Stimulated activated CD8-positive, alpha-beta memory T cell treated with anti-CD3 and anti-CD28 coated beads, Interleukin-12 subunit alpha, Interleukin-12 subunit beta, amount 100 ng/mL, for 4 hours (primary cell): ENCODE measurements around the gene FRA10AC1.

Source experiments
- DNase-seq: peaks from one replicate; pipeline ENCODE4 v3.0.0-alpha.2; 2020; ENCODE audit warnings: low read depth

FRA10AC1 gene, protein sequence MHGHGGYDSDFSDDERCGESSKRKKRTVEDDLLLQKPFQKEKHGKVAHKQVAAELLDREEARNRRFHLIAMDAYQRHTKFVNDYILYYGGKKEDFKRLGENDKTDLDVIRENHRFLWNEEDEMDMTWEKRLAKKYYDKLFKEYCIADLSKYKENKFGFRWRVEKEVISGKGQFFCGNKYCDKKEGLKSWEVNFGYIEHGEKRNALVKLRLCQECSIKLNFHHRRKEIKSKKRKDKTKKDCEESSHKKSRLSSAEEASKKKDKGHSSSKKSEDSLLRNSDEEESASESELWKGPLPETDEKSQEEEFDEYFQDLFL

DNA sequence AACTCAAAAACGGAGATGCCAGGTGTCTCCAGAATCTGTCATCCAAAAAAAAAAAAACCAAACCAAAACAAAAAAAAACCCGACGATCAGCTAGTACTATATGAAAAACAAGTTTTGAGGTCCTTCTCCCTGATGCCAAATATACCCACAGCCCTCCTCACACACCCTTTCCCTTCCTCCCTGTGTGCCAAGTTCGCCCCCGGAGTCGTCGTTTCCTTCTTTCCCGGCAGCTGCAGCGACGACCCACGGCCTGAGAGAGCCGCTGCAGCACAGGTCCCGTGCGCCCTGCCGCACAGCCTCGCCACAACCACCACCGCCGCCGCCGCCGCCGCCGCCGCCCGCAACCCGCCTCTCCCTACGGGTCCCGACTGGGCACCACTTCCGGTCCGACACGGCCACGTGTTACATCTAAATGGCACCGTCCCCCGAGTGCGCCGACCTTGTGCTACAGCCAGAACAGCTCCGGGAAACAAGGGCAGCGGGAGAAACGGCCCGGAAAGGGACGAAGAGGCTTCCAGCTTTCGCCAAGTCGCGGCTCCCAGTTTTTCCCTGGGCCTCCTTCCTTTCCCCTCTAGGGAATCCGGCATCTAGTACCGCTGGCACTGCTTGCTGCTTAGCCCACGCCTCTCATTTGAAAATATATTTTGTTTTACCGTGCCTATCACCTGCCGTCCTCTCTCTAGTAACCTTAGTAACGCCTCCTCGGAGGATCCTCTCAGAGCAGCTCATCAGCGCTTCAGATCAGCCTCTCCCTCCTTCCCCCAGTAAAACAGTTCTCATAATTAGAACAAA, at the start of gene FRA10AC1:
TSS of gene FRA10AC1 (minus strand) at position 383 of the 792 bp plus-strand sequence. CDS start 2,486 bp downstream, outside the sequence.
- peak; percentile 77 for DNase-seq

DNA sequence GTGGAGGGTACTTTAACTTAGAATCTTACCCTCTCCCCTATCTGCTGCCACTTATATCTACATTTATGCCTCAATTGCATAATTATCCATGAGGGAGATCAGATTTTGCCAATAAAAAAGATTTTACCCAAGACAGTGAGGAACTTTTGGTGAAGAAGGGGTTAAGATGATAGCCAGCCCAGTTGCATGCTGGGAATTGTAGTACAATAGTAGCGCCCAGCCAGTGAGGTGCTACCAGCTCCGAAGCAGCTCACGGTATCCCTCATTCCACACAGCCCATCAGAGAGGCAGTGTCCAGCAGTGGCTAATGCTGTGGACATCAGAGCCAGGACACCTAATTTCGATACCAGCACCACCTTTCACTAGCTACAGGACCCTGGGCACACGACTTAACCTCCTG, 49.4 kb upstream of the FRA10AC1 start:
- DNase-seq: no peak

DNA sequence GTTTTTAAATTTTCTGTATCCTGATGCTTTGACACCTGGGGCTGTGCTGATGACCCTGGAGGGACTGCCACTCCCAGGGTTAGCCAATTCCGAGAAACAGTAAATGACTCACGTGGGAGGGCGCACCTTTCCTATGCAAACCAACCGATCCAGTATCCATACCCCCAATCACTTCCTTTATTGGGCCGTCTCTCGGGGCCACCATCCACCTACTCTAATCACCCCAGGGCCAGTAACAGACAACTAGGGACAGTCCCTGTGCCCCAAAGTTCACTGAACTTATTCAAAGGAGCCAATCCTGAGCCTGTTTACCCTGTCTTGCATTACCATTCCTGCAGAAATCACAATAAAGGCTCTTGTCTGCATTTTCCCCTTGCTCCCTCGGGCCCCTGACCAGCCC, 48.7 kb upstream of the FRA10AC1 start:
- DNase-seq: no peak

DNA sequence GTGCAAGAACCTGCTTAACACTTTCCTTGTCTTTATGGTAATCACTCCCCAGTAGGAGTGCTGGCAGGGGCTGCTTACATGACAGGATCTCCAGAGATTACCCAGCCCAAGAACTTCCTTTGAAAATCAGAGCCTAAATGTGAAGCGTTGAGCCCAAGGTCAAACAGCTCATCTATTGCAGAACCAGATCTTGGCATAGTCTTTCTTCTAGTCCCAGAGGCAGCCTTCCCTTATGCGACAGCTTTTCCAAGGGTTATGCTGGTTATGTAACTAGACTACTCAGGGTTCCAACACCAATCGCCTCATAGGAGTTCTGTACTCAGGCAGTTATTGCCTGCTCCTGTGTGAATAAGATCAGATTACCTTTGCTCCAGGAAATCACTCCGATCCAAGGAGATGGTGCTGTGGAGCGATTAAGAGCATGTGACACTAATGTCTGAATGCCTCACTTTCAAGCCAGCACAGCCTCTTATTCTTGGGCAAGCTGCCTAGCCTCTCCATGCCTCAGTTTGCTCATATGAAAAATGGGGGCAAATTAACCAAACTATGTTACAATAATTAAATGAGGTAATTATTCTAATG, 46.9 kb upstream of the FRA10AC1 start:
- no peak for DNase-seq

DNA sequence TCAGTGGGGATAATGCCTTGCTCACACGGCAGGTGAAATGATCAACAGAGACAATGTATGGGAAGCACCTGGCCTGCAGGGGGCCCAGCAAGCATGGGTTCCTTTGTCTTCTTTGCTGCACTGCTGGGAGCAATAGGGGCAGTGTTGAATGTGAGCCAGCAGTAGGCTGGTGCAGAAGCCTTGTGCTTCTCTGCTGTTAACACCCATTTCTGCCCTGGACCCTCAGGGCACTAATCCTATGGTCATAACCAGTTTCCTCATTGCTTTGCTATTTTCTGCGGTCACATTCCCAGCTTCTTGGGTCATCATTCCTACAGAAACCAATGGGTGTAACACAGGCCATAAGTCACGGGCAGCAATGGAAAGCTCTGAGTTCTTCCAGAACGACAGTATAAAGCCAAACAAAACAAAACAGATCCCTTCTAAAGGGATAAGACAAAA, 44.5 kb upstream of the FRA10AC1 start:
- no peak for DNase-seq

DNA sequence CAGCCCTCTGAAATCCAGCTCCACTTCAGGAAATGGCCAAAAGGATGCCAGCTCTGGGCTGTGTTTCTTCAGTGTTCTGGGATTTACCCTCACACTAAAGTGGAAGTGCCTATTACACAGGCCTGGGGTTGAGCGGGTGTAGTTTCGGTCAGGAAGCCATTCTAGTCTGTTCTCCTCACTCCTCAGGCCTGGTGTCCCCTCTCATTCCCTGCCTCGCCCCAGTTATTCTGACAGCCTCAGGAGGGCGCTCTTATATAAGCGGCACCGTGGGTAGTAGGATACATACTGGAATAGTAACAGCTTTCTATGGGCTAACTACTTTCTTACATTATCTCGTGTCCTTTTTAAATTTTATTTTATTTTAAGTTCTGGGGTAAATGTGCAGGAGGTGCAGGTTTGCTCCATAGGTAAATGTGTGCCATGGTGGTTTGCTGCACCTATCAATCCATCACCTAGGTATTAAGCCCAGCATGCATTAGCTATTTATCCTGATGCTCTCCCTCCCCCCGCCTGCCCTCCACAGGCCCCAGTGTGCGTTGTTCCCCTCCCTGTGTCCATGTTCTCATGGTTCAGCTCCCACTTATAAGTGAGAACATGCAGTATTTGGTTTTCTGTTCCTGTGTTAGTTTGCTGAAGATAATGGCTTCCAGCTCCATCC, 43.1 kb upstream of the FRA10AC1 start:
- DNase-seq: no peak

DNA sequence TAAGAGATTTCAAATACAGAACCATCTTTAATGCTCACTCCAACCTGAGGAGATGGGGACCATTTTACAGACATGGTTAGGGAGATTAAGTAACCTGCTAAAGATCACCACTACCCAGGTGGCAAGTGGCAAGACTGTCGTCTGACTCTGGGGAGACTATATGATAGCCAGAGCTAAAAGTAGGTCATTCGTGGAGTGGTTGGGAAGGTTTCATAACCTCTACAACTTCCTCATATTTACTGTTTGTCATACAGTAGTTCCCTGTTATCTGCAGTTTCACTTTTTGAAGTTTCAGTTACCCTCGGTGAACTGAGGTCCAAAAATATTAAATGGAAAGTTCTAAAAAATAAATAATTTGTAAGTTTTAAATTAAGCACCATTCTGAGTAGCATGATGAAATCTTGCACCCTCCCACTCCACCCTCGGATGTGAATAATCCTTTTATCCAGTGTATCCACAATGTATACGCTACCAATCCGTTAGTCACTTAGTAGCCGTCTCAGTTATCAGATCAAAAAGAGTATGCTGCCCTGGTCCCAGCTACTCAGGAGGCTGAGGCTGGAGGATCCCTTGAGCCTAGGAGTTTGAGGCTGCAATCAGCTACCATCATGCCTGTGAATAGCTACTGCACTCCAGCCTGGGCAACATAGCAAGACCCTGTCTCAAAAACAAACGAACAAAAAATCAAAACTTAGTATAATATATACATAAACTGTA, 40.4 kb upstream of the FRA10AC1 start:
- no peak for DNase-seq

DNA sequence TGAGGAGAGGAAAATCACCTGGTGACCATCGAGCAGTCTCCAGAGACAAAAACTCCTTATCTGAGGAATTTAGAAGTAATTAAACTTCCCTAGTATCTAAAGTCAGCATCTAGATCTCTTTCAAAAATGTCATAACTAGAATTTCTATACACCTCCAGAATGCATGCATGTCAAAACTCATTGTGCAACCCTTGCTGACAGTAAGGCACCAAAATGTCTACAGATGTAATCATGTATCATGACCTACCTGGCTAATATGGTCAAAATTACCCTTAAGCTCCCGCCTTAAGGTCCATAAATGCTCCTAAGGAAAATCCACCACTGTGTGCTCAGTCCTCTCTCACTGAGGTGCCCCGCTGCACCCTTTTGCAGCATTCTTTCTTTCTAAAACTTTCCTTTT, 39.0 kb upstream of the FRA10AC1 start:
- DNase-seq: no peak

DNA sequence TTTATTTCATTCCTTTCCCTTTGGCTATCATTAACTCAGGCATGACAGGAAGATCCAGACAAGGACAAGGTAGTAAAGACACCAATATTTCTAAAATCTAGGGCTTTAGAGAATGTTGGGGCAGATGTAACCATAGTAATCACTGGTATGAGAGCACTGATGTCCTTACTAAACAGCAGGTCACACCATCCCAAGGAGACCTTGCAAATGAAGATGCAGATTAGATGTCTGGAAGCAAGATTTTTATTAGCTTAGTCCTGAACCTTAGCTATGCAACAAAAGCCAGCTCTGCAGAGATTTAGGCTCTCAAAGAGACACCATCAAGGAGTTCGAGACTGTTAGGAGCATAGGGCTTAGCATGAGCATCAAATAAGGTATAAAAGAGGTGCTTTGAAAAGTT, 23.6 kb upstream of the FRA10AC1 start:
- DNase-seq: no peak

DNA sequence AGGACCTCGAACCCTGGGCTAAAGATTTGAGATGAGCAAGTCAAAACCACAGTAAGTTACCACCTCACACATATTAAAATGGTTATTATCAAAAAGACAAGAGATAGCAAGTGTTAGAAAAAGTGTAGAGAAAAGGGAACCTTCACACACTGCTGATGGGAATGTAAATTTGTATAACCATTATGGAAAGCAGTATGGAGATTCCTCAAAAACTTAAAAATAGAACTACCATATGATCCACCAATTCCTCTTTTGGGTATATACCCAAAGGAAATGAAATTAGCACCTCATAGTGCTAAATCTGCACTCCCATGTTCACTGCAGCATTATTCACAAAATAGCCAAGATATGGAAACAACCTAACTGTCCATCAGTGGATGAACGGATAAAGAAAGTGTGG, 20.8 kb upstream of the FRA10AC1 start:
- no peak for DNase-seq

DNA sequence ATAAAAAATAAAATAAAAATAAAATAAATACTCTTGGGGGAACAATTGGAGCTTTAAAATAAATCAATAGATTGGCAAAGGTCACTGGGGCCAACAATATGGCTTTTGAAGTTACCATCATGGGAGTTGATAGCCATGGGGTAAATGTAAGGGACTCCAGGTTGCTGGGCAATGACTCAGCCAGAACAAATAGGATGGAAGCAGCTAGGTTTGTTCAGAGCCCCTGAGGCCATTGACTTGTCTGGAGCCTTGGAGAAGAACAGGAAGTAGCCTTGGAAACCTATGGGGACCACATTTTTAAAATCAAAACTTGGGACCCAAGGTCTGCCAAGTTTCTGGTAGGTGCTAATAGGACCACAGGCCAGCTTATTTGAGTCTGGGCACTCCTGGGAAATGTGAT, 20.2 kb upstream of the FRA10AC1 start:
- no peak for DNase-seq

DNA sequence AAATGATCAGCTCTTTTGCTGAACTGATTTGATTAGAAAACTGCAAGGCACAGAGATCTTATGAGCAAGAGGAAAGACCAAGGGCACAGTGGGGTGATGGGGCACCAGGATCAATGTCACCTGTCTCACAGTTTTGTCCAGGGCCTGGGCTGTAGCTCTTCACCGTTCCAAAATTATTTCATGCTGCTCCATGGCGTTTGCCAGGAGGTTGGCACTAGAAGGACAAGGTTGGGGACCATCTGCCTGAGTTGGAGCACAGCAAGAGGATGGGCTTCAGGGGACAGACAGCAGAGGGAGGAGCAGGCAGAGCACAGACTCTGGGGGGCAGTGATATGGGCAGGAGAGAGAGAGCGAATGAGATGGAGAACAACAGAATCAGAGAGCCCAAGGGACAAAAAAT, 17.5 kb upstream of the FRA10AC1 start:
- DNase-seq: no peak

DNA sequence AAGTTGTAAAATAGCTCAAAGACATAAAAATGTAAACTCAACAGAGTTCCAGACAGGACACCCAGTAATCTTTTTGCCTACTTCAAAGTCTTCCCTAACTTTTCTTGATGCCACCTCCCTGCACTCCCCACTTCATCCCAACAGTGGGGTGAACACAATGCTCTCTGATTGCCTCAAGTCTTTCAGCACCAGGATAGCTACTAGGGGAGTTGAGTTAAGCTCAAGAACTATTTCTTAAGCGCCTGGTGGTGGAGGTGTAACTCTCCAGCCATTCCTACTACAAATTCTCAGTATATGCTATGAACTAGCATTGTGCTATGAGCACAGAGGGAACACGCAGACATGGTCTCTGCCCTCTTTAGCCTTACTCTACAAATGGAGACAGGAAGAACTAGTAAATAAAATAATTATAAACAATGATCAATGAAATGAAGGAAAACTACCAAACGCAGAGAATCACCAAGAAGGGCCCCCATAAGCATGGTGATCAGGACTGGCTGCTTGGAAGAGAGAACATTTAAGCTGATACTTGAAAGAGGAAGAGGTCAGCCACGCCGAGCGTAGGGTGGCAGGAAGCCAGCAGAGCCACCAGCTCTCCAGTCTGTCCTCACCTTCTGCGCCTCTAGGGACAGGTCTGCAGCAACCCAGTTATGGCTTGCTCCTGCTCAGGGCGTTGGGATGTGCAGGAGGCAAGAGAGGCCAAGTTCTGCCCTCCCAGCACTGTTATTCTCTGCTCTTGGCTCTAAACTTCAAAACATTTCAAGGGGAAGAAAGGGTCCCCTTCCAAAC, 16.7 kb upstream of the FRA10AC1 start:
- DNase-seq: no peak

DNA sequence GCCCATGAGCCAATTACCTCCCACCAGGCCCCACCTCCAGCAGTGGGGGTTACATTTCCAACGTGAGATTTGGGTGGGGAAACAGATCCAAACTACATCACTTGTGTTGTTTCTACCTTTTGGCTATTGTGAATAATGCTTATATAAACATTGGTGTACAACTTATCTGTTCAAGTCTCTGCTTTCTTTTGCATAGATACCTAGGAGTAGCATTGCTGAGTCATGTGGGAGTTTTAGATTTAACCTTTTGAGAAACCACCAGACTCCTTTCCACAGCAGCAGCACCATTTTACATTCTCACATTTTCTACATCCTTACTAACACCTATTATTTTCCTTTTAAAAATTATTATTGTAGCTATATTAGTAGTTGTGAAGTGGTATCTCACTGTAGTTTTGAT, 14.4 kb upstream of the FRA10AC1 start:
- no peak for DNase-seq

DNA sequence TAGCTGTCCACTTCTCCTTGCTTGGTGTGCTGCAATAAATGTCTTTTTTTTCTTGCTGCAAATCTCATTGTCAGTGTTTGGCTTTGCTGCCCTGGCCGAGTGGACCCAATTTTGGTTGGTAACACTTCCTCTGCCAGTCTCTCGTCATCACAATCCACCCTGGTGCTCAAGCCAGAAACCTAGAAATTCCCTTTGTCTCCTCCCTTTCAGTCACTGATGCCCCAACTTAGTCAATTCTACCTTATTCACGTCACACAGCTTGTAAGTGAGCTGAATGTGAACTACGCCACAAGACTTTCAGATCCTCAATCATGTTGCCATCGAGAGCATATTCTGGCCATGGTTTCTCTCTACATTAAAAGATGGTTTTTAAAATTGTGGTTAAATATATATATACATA, 13.0 kb upstream of the FRA10AC1 start:
- no peak for DNase-seq

DNA sequence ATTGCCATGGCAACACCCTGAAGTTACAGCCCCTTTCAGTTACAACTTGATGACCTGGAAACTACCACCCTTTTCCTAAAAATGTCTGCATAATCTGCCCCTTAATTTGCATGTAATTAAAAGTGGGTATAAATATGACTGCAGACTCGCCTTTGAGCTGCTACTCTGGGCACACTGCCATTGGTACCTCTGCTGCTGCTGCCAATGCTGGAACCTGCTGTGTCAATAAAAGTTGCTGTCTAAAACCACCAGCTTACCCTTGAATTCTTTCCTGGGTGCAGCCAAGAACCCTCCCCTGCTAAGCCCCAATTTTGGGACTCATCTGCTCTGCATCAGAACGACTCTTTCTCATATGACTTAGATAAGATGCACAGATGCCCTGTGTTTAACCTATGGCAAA, 10.2 kb upstream of the FRA10AC1 start:
- DNase-seq: no peak

DNA sequence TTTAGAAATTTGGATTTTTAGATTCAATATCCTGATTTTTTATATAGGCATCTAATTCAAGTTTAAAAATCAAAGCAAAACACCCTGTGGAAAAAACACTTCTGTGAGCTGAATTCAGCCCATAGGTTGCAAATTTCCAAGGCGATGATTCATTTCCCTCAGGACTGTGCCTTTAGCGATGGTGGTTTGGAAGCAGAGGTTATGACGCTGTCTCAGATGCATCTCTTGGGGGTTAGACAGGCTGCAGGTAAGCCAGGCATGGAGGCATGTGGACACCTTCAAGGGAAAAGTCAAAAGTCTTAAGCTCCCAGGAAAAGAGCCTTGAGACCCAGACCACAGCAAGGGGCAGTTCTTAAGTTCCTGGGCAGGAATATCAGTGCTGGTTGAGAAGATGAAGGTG, 9.5 kb upstream of the FRA10AC1 start:
- no peak for DNase-seq

DNA sequence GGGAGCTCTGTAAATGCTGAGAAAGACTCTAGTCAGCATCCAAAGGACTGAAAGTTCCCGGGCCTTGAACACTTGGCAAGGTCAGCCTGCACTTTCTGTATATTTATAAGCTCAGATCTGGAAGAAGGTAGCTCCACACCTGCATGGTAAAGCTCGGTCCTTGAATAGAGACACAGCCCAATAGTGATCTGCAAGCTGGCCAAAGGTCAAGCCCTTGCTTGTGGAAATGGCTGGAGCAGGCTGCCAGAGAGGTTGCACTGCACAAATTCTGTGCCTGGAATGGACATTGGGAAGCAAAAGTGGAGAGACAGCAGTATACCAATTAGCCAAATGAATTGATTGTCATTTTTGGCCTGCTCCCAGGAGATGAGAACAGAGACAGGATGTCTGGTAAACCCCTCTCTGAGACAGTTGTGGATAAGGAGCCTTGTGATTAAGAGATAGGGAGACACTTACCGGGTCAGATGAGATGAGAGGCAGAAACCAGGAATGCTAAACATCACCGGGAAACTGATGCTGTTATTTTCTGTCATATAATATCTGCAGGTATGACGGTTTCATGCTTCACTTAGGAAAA, 8.0 kb upstream of the FRA10AC1 start:
- DNase-seq: no peak

DNA sequence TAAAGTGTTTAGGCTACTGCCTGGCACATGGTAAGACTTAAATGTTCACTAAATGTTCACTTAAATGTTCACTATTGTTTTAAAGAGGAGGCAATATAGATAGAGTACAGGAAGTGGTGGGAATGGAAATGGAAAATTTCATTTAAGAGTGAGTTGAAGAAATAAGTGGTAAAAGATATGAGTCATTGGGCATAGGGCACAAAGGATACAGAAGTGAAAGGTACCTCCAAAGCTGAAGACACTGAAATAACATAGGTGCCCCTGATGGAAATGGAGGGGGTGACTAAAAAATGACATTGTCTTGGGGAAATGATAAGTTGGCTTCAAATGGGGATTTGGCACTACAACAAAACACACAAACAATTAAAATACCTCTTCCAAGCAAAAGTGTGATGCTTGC, 5.2 kb upstream of the FRA10AC1 start:
- DNase-seq: no peak

DNA sequence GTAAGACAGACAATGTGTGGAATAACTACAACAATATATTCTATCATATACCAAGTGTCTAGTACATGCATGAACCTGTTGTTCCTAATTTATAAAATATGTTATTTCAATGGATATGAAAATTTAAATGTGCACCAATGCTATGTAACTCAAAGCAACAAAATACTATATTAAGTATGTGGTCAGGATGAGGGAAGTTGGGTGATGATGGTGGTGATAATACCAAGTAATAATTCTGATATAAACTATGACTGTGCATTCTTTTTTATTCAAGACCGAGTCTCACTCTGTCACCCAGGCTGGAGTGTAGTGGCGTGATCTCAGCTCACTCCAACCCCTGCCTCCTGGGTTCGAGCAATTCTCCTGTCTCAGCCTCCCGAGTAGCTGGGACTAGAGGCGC, 2.1 kb upstream of the FRA10AC1 start:
- no peak for DNase-seq

DNA sequence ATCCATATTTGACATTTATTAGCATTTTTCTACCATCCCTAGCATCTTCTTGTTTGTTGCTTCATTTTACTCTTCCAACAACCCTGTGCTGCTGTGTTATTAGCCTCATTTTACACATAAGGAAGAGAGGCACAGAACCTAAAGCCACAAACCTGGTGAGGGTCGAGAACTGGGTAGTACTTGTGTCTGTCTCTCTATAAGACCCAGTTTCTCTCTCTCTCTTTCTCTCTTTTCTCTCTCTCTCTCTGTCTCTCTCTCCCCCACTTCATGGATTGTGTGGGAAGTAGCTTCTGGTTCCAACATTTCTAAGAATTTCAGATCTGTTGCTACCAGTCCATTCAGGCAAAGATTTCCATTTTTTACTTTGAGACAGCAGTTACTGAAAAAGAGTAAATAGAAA, 1.4 kb upstream of the FRA10AC1 start:
- DNase-seq: no peak
